Upper lobe of left lung (tissue), 6 donors: ENCODE measurements around the gene HIC1. TPM values are rescaled to one million over a fixed set of nuclear protein-coding genes. Genes with fewer than 3 reads are reported as not detected.

Experiments
- ATAC-seq, 2 donors: fragments of 200-7000 bp; cut with Tn5 transposase; one replicate each; pipeline ENCODE4 v1.9.1; 2022; ENCODE audit warnings: mild to moderate bottlenecking in 2 of 2, moderate library complexity in 2 of 2; ENCODE audit not compliant: low FRiP score in 2 of 2
- DNase-seq, 2 donors: peaks; one replicate each; pipeline ENCODE4 v3.0.0-alpha.2; 2019 to 2020
- H3K27ac ChIP-seq, 4 donors: fragments of 200-600 bp; sonication (generic); one replicate each; pipeline ENCODE4 v1.5.1; 2016 to 2019
- H3K27me3 ChIP-seq, 4 donors: fragments of 200-600 bp; sonication (generic); one replicate each; pipeline ENCODE4 v1.5.1; 2017 to 2019
- H3K36me3 ChIP-seq, 4 donors: fragments of 200-600 bp; sonication (generic); one replicate each; pipeline ENCODE4 v1.5.1; 2016 to 2019
- H3K4me1 ChIP-seq, 4 donors: fragments of 200-600 bp; sonication (generic); one replicate each; pipeline ENCODE4 v1.5.1; 2018 to 2019
- H3K4me3 ChIP-seq, 4 donors: fragments of 200-600 bp; sonication (generic); one replicate each; pipeline ENCODE4 v1.5.1; 2017 to 2019; ENCODE audit warnings: mild to moderate bottlenecking in 2 of 4, moderate library complexity in 1 of 4
- H3K9me3 ChIP-seq, 4 donors: fragments of 200-600 bp; sonication (generic); one replicate each; pipeline ENCODE4 v1.5.1; 2018 to 2019
- CTCF ChIP-seq, 6 experiments: fragments of 450-650 bp in 4 of 6; fragments of 200-600 bp in 2 of 6; sonication (generic) in 2 of 6; IDR thresholded peaks; one replicate each; pipeline ENCODE4 v1.5.1; 2016 to 2019; ENCODE audit warnings: antibody characterized with exemption in 6 of 6
- EP300 ChIP-seq, 4 donors: sonication (generic); formaldehyde crosslinking; IDR thresholded peaks; one replicate each; pipeline ENCODE4 v1.5.1; 2017; ENCODE audit warnings: antibody characterized with exemption in 4 of 4, control low read depth in 2 of 4
- POLR2A ChIP-seq, 4 donors: fragments of 450-650 bp; IDR thresholded peaks; one replicate each; pipeline ENCODE4 v1.5.1; 2016 to 2017; ENCODE audit warnings: antibody characterized with exemption in 4 of 4, mild to moderate bottlenecking in 2 of 4
- POLR2AphosphoS5 ChIP-seq, 2 donors: sonication (generic); formaldehyde crosslinking; IDR thresholded peaks; one replicate each; pipeline ENCODE4 v1.5.1; 2017; ENCODE audit warnings: antibody characterized with exemption in 2 of 2
- WGBS, 2 donors: methylation state at CpG; one replicate each; pipeline ENCODE4 v1.1.5; 2017 to 2018; 5-methylcytosine and 5-hydroxymethylcytosine counted together
- total RNA-seq, 6 donors: library from RNA; depleted of rRNA in 4 of 6; stranded (reverse); fragments of >200 nt in 4 of 6; gene quantifications; one replicate each; pipeline versions ENCODE4 v1.1.0 to v1.2.1, GENCODE V29; 2016 to 2021
- donor health status: DM: no; HTN: no; CAD: no; lungs with moderate emphysema.
- donor health status: DM: no; HTN: yes; CAD: no; lungs with severe emphysema.

HIC1 gene
- total RNA-seq, 6 donors from 2014 or later: 8.0 to 25.5 (median 19.1) TPM

GRCh38 chr17:2101448-2102257 is 46.8 kb downstream of the HIC1 start:
- Histone ChIP-seq H3K9me3 (no peaks in the 10 kb centered on the region), H3K27ac (peak overlapping the region in 2 of 4 donors; percentile 8), H3K36me3 (no peaks in the 10 kb centered on the region), H3K4me3 (no peak overlapping the region), H3K27me3 (no peaks in the 10 kb centered on the region), H3K4me1 (peaks cover 9 to 16% (median 12%) of the 10 kb centered on the region in 4 donors)
- DNase-seq (peak in 1 of 2 donors; percentile 92), ATAC-seq (peak; percentile 36 to 73)
- WGBS, 2 donors: 33 to 35% methylated on average over 15 of the region's 15 CpGs
- TF ChIP-seq POLR2A (IDR thresholded peaks at IDR 0.05) (no peak), CTCF (IDR thresholded peaks at IDR 0.05) (no peak), EP300 (IDR thresholded peaks at IDR 0.05) (peak in 1 of 4 donors; percentile 19), POLR2AphosphoS5 (IDR thresholded peaks at IDR 0.05) (peak; percentile 19 to 65)

GRCh38 chr17:2102931-2103809 is 48.3 kb downstream of the HIC1 start:
- no peaks in the 10 kb centered on the region for H3K27me3 ChIP-seq
- no peak for TF ChIP-seq EP300 (IDR thresholded peaks at IDR 0.05)
- no peak for TF ChIP-seq POLR2AphosphoS5 (IDR thresholded peaks at IDR 0.05)
- no peak for TF ChIP-seq POLR2A (IDR thresholded peaks at IDR 0.05)
- TF ChIP-seq CTCF (IDR thresholded peaks at IDR 0.05): no peak
- 88 to 94% methylated on average over 9 of the region's 9 CpGs for WGBS, 2 donors
- H3K4me3 ChIP-seq: no peak overlapping the region
- peaks cover 20 to 22% (median 21%) of the 10 kb centered on the region in 4 donors for H3K4me1 ChIP-seq
- H3K9me3 ChIP-seq: no peaks in the 10 kb centered on the region
- H3K36me3 ChIP-seq: no peaks in the 10 kb centered on the region
- ATAC-seq (peak in 1 of 2 donors; percentile 28), DNase-seq (no peak)
- no peak overlapping the region for H3K27ac ChIP-seq

GRCh38 chr17:2105663-2106062 is 50.8 kb downstream of the HIC1 start:
- H3K36me3 ChIP-seq: no peaks in the 10 kb centered on the region
- WGBS, 2 donors: 81 to 83% methylated on average over 1 of the region's 1 CpG
- TF ChIP-seq POLR2A (IDR thresholded peaks at IDR 0.05): no peak
- no peak for TF ChIP-seq POLR2AphosphoS5 (IDR thresholded peaks at IDR 0.05)
- no peak for TF ChIP-seq EP300 (IDR thresholded peaks at IDR 0.05)
- TF ChIP-seq CTCF (IDR thresholded peaks at IDR 0.05): no peak
- peak overlapping the region in 1 of 4 donors; percentile 50 for H3K27ac ChIP-seq
- no peak overlapping the region for H3K4me3 ChIP-seq
- no peaks in the 10 kb centered on the region for H3K27me3 ChIP-seq
- ATAC-seq (no peak), DNase-seq (no peak)
- H3K4me1 ChIP-seq: peaks cover 19 to 22% (median 21%) of the 10 kb centered on the region in 4 donors
- H3K9me3 ChIP-seq: no peaks in the 10 kb centered on the region

GRCh38 chr17:2106308-2106955 is 51.5 kb downstream of the HIC1 start:
- no peak overlapping the region for H3K4me3 ChIP-seq
- no peaks in the 10 kb centered on the region for H3K36me3 ChIP-seq
- ATAC-seq (no peak), DNase-seq (no peak)
- TF ChIP-seq EP300 (IDR thresholded peaks at IDR 0.05) (no peak), POLR2AphosphoS5 (IDR thresholded peaks at IDR 0.05) (no peak), CTCF (IDR thresholded peaks at IDR 0.05) (no peak), POLR2A (IDR thresholded peaks at IDR 0.05) (no peak)
- no peaks in the 10 kb centered on the region for H3K27me3 ChIP-seq
- H3K4me1 ChIP-seq: peaks cover 11 to 21% (median 18%) of the 10 kb centered on the region in 4 donors
- WGBS, 2 donors: 55 to 63% methylated on average over 11 of the region's 11 CpGs
- H3K27ac ChIP-seq: peak overlapping the region in 2 of 4 donors; percentile 39 to 50
- H3K9me3 ChIP-seq: no peaks in the 10 kb centered on the region
